GM21390 (cell line): ENCODE measurements around the gene ANKRD17.
"Not testable (repeated sequence)": the region's sequence is repeated elsewhere in the genome, so short reads cannot be mapped to it uniquely, and the experiment has no call there.

ENCODE experiments used
- ATAC-seq: cut with Tn5 transposase; IDR thresholded peaks from one replicate; pipeline ENCODE4 v1.9.1; 2021; ENCODE audit not compliant: unreplicated experiment

ANKRD17 gene

GRCh38 chr4:73245955-73246354 is 12.6 kb downstream of the ANKRD17 start:
- no peak for ATAC-seq

GRCh38 chr4:73244945-73245601 is 13.5 kb downstream of the ANKRD17 start:
- no peak for ATAC-seq

- no peak for ATAC-seq
Observed at GRCh38 chr4:73237044-73237443, 21.6 kb downstream of the ANKRD17 start.

GRCh38 chr4:73236151-73236550 is 22.4 kb downstream of the ANKRD17 start:
- no peak for ATAC-seq

GRCh38 chr4:73234712-73235111 is 23.9 kb downstream of the ANKRD17 start:
- no peak for ATAC-seq

- ATAC-seq = no peak
Observed at GRCh38 chr4:73231518-73232487, 26.8 kb downstream of the ANKRD17 start.

GRCh38 chr4:73230865-73231517 is 27.6 kb downstream of the ANKRD17 start:
- no peak for ATAC-seq

- ATAC-seq = not testable (repeated sequence)
Observed at GRCh38 chr4:73228800-73229199, 29.8 kb downstream of the ANKRD17 start.

- ATAC-seq = no peak
Observed at GRCh38 chr4:73224886-73225285, 33.7 kb downstream of the ANKRD17 start.

- no peak for ATAC-seq
Observed at GRCh38 chr4:73223258-73223650, 35.3 kb downstream of the ANKRD17 start.

- ATAC-seq = peak; percentile 96
Observed at GRCh38 chr4:73222466-73223257, 35.9 kb downstream of the ANKRD17 start.

GRCh38 chr4:73221734-73222133 is 36.9 kb downstream of the ANKRD17 start:
- ATAC-seq = no peak

GRCh38 chr4:73220815-73221214 is 37.8 kb downstream of the ANKRD17 start:
- no peak for ATAC-seq

GRCh38 chr4:73213916-73214653 is 44.5 kb downstream of the ANKRD17 start:
- no peak for ATAC-seq

GRCh38 chr4:73212982-73213730 is 45.4 kb downstream of the ANKRD17 start:
- ATAC-seq = no peak

GRCh38 chr4:73211968-73212367 is 46.6 kb downstream of the ANKRD17 start:
- no peak for ATAC-seq

- no peak for ATAC-seq
Observed at GRCh38 chr4:73208376-73208775, 50.2 kb downstream of the ANKRD17 start.

- ATAC-seq = no peak
Observed at GRCh38 chr4:73206236-73206635, 52.4 kb downstream of the ANKRD17 start.

GRCh38 chr4:73205482-73205881 is 53.1 kb downstream of the ANKRD17 start:
- ATAC-seq = no peak
